ENCODE results near the gene CACNB4. TPM values are rescaled to one million over a fixed set of nuclear protein-coding genes. Genes with fewer than 3 reads are reported as not detected.

The CACNB4 gene

Small RNA genes within 50 kb of the gene (small RNA-seq; reads per million reads assigned to genes)
- not detected for gene RPL30P2 (ENCODE audit: low read depth)

Measured in mesenchymal stem cell (in vitro differentiated cells and primary cell).